ENCODE data around the gene COCH. TPM values are rescaled to one million over a fixed set of nuclear protein-coding genes. Genes with fewer than 3 reads are reported as not detected.
"Not testable (repeated sequence)": the region's sequence is repeated elsewhere in the genome, so short reads cannot be mapped to it uniquely, and the experiment has no call there.

COCH gene
- polyA plus RNA-seq, 3 donors: 2.0 to 3.3 (median 3.3) TPM

GRCh38 chr14:30907659-30908057 lies 33.3 kb downstream of the COCH start:
- WGBS, 3 donors: 96 to 100% (median 100%) methylated on average over 1 of the region's 1 CpG
- H3K27ac ChIP-seq (ENCODE audit: low read depth, low read length): no peak overlapping the region

GRCh38 chr14:30908826-30909225 lies 34.5 kb downstream of the COCH start:
- WGBS, 3 donors: 73 to 89% (median 88%) methylated on average over 2 of the region's 2 CpGs
- H3K27ac ChIP-seq (ENCODE audit: low read depth, low read length): no peak overlapping the region

- H3K27ac ChIP-seq (ENCODE audit: low read depth, low read length): no peak overlapping the region
- 91 to 100% (median 99%) methylated on average over 1 of the region's 1 CpG for WGBS, 3 donors
These were observed 40.5 kb downstream of the COCH start for GRCh38 chr14:30914812-30915211.

GRCh38 chr14:30915596-30915995 lies 41.2 kb downstream of the COCH start:
- no peak overlapping the region for H3K27ac ChIP-seq (ENCODE audit: low read depth, low read length)
- 48 to 73% (median 50%) methylated on average over 2 of the region's 2 CpGs for WGBS, 3 donors

- WGBS, 3 donors: 28 to 51% (median 40%) methylated on average over 1 of the region's 1 CpG
- H3K27ac ChIP-seq (ENCODE audit: low read depth, low read length): no peak overlapping the region
These were observed 46.9 kb downstream of the COCH start for GRCh38 chr14:30921305-30921704.

GRCh38 chr14:30921788-30922187 lies 47.4 kb downstream of the COCH start:
- WGBS, 3 donors: 94 to 98% (median 96%) methylated on average over 2 of the region's 2 CpGs
- no peak overlapping the region for H3K27ac ChIP-seq (ENCODE audit: low read depth, low read length)

GRCh38 chr14:30925254-30925653 lies 50.9 kb downstream of the COCH start:
- no peak overlapping the region for H3K27ac ChIP-seq (ENCODE audit: low read depth, low read length)
- WGBS, 3 donors: 91 to 95% (median 95%) methylated on average over 2 of the region's 2 CpGs

GRCh38 chr14:30928462-30928861 lies 54.1 kb downstream of the COCH start:
- no peak overlapping the region for H3K27ac ChIP-seq (ENCODE audit: low read depth, low read length)

GRCh38 chr14:30933937-30934336 lies 59.6 kb downstream of the COCH start:
- 95 to 98% (median 97%) methylated on average over 13 of the region's 13 CpGs for WGBS, 3 donors
- H3K27ac ChIP-seq (ENCODE audit: low read depth, low read length): not testable (repeated sequence)

- WGBS, 3 donors: 77 to 95% (median 93%) methylated on average over 2 of the region's 2 CpGs
- H3K27ac ChIP-seq (ENCODE audit: low read depth, low read length): no peak overlapping the region
These were observed 61.1 kb downstream of the COCH start for GRCh38 chr14:30935445-30935844.

GRCh38 chr14:30938617-30939016 lies 64.3 kb downstream of the COCH start:
- H3K27ac ChIP-seq (ENCODE audit: low read depth, low read length): no peak overlapping the region
- WGBS, 3 donors: 90 to 92% (median 92%) methylated on average over 2 of the region's 2 CpGs

Other genes with a start within 250 kb of the COCH start
- 1 to 10 TPM; 2.4 to 7.4 (median 3.0) TPM for gene AP4S1, start 151.1 kb downstream of the COCH start, polyA plus RNA-seq
- 10 to 100 TPM in 2 of 3 donors, 1 to 10 TPM in 1; 5.1 to 17.1 (median 14.8) TPM for gene STRN3, start 151.8 kb downstream of the COCH start, polyA plus RNA-seq